IgD-negative memory B cell (primary cell): ENCODE results near the gene VPS13D. TPM values are rescaled to one million over a fixed set of nuclear protein-coding genes. Genes with fewer than 3 reads are reported as not detected.

ENCODE experiments used
- H3K27ac Mint-ChIP-seq, 3 donors: one replicate each; pipeline ENCODE4 v1.8.0; 2020 to 2022; ENCODE audit warnings: mild to moderate bottlenecking in 3 of 3, mixed read lengths in 3 of 3, moderate library complexity in 1 of 3
- H3K27me3 Mint-ChIP-seq: one replicate; pipeline ENCODE4 v1.8.0; 2021; ENCODE audit warnings: mixed read lengths
- H3K36me3 Mint-ChIP-seq: one replicate; pipeline ENCODE4 v1.8.0; 2020; ENCODE audit warnings: mild to moderate bottlenecking, mixed read lengths
- H3K4me1 Mint-ChIP-seq, 3 donors: one replicate each; pipeline ENCODE4 v1.8.0; 2020 to 2022; ENCODE audit warnings: mixed read lengths in 3 of 3, mild to moderate bottlenecking in 1 of 3
- H3K4me3 Mint-ChIP-seq, 4 donors: one replicate each; pipeline ENCODE4 v1.8.0; 2020 to 2022; ENCODE audit warnings: mild to moderate bottlenecking in 4 of 4, mixed read lengths in 4 of 4, moderate library complexity in 3 of 4
- H3K9me3 Mint-ChIP-seq, 3 donors: one replicate each; pipeline ENCODE4 v1.8.0; 2020 to 2021; ENCODE audit warnings: mixed read lengths in 3 of 3, mild to moderate bottlenecking in 1 of 3
- polyA plus RNA-seq: library from polyadenylated mRNA; unstranded; fragments of 300-500 nt; fragmentation: Illumina TruSeq; gene quantifications from one replicate; pipeline ENCODE4 v1.2.3, GENCODE V29; 2021

The VPS13D gene
- polyA plus RNA-seq, 1 donor from 2014 or later: 8.9 TPM

- no peaks in the 10 kb centered on the region for H3K27me3 Mint-ChIP-seq
- H3K9me3 Mint-ChIP-seq: no peaks in the 10 kb centered on the region
- peaks cover 0 to 2% (median 0%) of the 10 kb centered on the region in 3 donors for H3K4me1 Mint-ChIP-seq
- no peak overlapping the region for H3K27ac Mint-ChIP-seq
- peaks cover 13% of the 10 kb centered on the region for H3K36me3 Mint-ChIP-seq
- no peak overlapping the region for H3K4me3 Mint-ChIP-seq
These were observed 271.8 kb downstream of the VPS13D start for GRCh38 chr1:12501661-12502060.

- H3K9me3 Mint-ChIP-seq: no peaks in the 10 kb centered on the region
- peaks cover 0 to 2% (median 0%) of the 10 kb centered on the region in 3 donors for H3K4me1 Mint-ChIP-seq
- no peak overlapping the region for H3K4me3 Mint-ChIP-seq
- H3K27ac Mint-ChIP-seq: no peak overlapping the region
- H3K27me3 Mint-ChIP-seq: no peaks in the 10 kb centered on the region
- peaks cover 12% of the 10 kb centered on the region for H3K36me3 Mint-ChIP-seq
These were observed 272.7 kb downstream of the VPS13D start for GRCh38 chr1:12502336-12503109.

GRCh38 chr1:12503709-12504108, 273.9 kb downstream of the VPS13D start:
- Mint-ChIP-seq H3K27me3 (no peaks in the 10 kb centered on the region), H3K27ac (no peak overlapping the region), H3K4me3 (no peak overlapping the region), H3K4me1 (peaks cover 0 to 2% (median 0%) of the 10 kb centered on the region in 3 donors), H3K36me3 (peaks cover 13% of the 10 kb centered on the region), H3K9me3 (no peaks in the 10 kb centered on the region)

- Mint-ChIP-seq H3K4me3 (no peak overlapping the region), H3K36me3 (peaks cover 10% of the 10 kb centered on the region), H3K27ac (no peak overlapping the region), H3K27me3 (no peaks in the 10 kb centered on the region), H3K9me3 (no peaks in the 10 kb centered on the region), H3K4me1 (peaks cover 0 to 1% (median 0%) of the 10 kb centered on the region in 3 donors)
These were observed 274.8 kb downstream of the VPS13D start for GRCh38 chr1:12504601-12505000.

- Mint-ChIP-seq H3K27me3 (no peaks in the 10 kb centered on the region), H3K4me3 (no peak overlapping the region), H3K36me3 (peaks cover 14% of the 10 kb centered on the region), H3K4me1 (peaks cover 0 to 1% (median 0%) of the 10 kb centered on the region in 3 donors), H3K9me3 (no peaks in the 10 kb centered on the region), H3K27ac (peak overlapping the region in 1 of 3 donors; percentile 43)
These were observed 275.4 kb downstream of the VPS13D start for GRCh38 chr1:12505231-12505630.

GRCh38 chr1:12505639-12506280, 275.9 kb downstream of the VPS13D start:
- peaks cover 17% of the 10 kb centered on the region for H3K36me3 Mint-ChIP-seq
- no peak overlapping the region for H3K27ac Mint-ChIP-seq
- H3K9me3 Mint-ChIP-seq: no peaks in the 10 kb centered on the region
- no peaks in the 10 kb centered on the region for H3K27me3 Mint-ChIP-seq
- H3K4me1 Mint-ChIP-seq: peaks cover 0 to 1% (median 0%) of the 10 kb centered on the region in 3 donors
- no peak overlapping the region for H3K4me3 Mint-ChIP-seq

GRCh38 chr1:12506281-12507280, 276.8 kb downstream of the VPS13D start:
- H3K4me1 Mint-ChIP-seq: peaks cover 0 to 1% (median 0%) of the 10 kb centered on the region in 3 donors
- H3K27ac Mint-ChIP-seq: no peak overlapping the region

GRCh38 chr1:12507631-12508030, 277.8 kb downstream of the VPS13D start:
- Mint-ChIP-seq H3K27me3 (no peaks in the 10 kb centered on the region), H3K4me1 (peaks cover 0 to 1% (median 0%) of the 10 kb centered on the region in 3 donors), H3K9me3 (no peaks in the 10 kb centered on the region), H3K27ac (no peak overlapping the region), H3K36me3 (peaks cover 16% of the 10 kb centered on the region), H3K4me3 (no peak overlapping the region)

More at GRCh38 chr1:12506281-12507280, 276.8 kb downstream of the VPS13D start:
- no peaks in the 10 kb centered on the region for H3K9me3 Mint-ChIP-seq
- H3K4me3 Mint-ChIP-seq: peak overlapping the region in 1 of 4 donors; percentile 41
- peaks cover 16% of the 10 kb centered on the region for H3K36me3 Mint-ChIP-seq
- no peaks in the 10 kb centered on the region for H3K27me3 Mint-ChIP-seq

GRCh38 chr1:12508849-12509248, 279.0 kb downstream of the VPS13D start:
- H3K27me3 Mint-ChIP-seq: no peaks in the 10 kb centered on the region
- peaks cover 0 to 1% (median 0%) of the 10 kb centered on the region in 3 donors for H3K4me1 Mint-ChIP-seq
- H3K27ac Mint-ChIP-seq: no peak overlapping the region
- peaks cover 18% of the 10 kb centered on the region for H3K36me3 Mint-ChIP-seq
- H3K9me3 Mint-ChIP-seq: peaks cover 0 to 2% (median 0%) of the 10 kb centered on the region in 3 donors
- no peak overlapping the region for H3K4me3 Mint-ChIP-seq

- peaks cover 0 to 2% (median 0%) of the 10 kb centered on the region in 3 donors for H3K9me3 Mint-ChIP-seq
- peak overlapping the region in 1 of 3 donors; percentile 73 for H3K27ac Mint-ChIP-seq
- H3K4me1 Mint-ChIP-seq: peaks cover 0 to 1% (median 0%) of the 10 kb centered on the region in 3 donors
- H3K36me3 Mint-ChIP-seq: peaks cover 15% of the 10 kb centered on the region
- no peaks in the 10 kb centered on the region for H3K27me3 Mint-ChIP-seq
- H3K4me3 Mint-ChIP-seq: no peak overlapping the region
These were observed 281.3 kb downstream of the VPS13D start for GRCh38 chr1:12511128-12511484.

- Mint-ChIP-seq H3K27ac (no peak overlapping the region), H3K4me3 (no peak overlapping the region), H3K27me3 (no peaks in the 10 kb centered on the region), H3K36me3 (peaks cover 15% of the 10 kb centered on the region), H3K9me3 (peaks cover 0 to 2% (median 0%) of the 10 kb centered on the region in 3 donors), H3K4me1 (peaks cover 0 to 1% (median 0%) of the 10 kb centered on the region in 3 donors)
These were observed 282.0 kb downstream of the VPS13D start for GRCh38 chr1:12511516-12512468.

GRCh38 chr1:12513181-12513580, 283.4 kb downstream of the VPS13D start:
- Mint-ChIP-seq H3K36me3 (peaks cover 14% of the 10 kb centered on the region), H3K27ac (no peak overlapping the region), H3K4me3 (no peak overlapping the region), H3K4me1 (peaks cover 0 to 1% (median 0%) of the 10 kb centered on the region in 3 donors), H3K9me3 (peaks cover 0 to 2% (median 0%) of the 10 kb centered on the region in 3 donors), H3K27me3 (no peaks in the 10 kb centered on the region)

- Mint-ChIP-seq H3K36me3 (peaks cover 10% of the 10 kb centered on the region), H3K9me3 (peaks cover 0 to 2% (median 0%) of the 10 kb centered on the region in 3 donors), H3K27me3 (no peaks in the 10 kb centered on the region), H3K4me3 (no peak overlapping the region), H3K27ac (no peak overlapping the region), H3K4me1 (no peaks in the 10 kb centered on the region)
These were observed 284.8 kb downstream of the VPS13D start for GRCh38 chr1:12514590-12514989.

GRCh38 chr1:12515234-12515633, 285.4 kb downstream of the VPS13D start:
- peaks cover 6% of the 10 kb centered on the region for H3K36me3 Mint-ChIP-seq
- H3K4me3 Mint-ChIP-seq: no peak overlapping the region
- peaks cover 0 to 2% (median 0%) of the 10 kb centered on the region in 3 donors for H3K9me3 Mint-ChIP-seq
- peak overlapping the region in 1 of 3 donors; percentile 4 for H3K27ac Mint-ChIP-seq
- no peaks in the 10 kb centered on the region for H3K27me3 Mint-ChIP-seq
- H3K4me1 Mint-ChIP-seq: no peaks in the 10 kb centered on the region
